Measurements from ENCODE around the gene OTUD4.

GRCh38 chr4:145155268-145155870 lies 25.0 kb downstream of the OTUD4 start:
- TF ChIP-seq FUS (optimal IDR thresholded peaks at IDR 0.05; ENCODE audit: low read depth, low read length): no peak
- TF ChIP-seq ZBTB43 (CRISPR knock-in tag; IDR thresholded peaks at IDR 0.05): no peak

All from K562 (cell line).